Amygdala (tissue), 56 donors: ENCODE measurements around the gene SMC1B.
"Not testable (repeated sequence)": the region's sequence is repeated elsewhere in the genome, so short reads cannot be mapped to it uniquely, and the experiment has no call there.

Experiments
- DNase-seq, 56 donors: peaks; one replicate each; lab custom pipeline; 2025; lab: John Stamatoyannopoulos, UW

Gene SMC1B

DNA sequence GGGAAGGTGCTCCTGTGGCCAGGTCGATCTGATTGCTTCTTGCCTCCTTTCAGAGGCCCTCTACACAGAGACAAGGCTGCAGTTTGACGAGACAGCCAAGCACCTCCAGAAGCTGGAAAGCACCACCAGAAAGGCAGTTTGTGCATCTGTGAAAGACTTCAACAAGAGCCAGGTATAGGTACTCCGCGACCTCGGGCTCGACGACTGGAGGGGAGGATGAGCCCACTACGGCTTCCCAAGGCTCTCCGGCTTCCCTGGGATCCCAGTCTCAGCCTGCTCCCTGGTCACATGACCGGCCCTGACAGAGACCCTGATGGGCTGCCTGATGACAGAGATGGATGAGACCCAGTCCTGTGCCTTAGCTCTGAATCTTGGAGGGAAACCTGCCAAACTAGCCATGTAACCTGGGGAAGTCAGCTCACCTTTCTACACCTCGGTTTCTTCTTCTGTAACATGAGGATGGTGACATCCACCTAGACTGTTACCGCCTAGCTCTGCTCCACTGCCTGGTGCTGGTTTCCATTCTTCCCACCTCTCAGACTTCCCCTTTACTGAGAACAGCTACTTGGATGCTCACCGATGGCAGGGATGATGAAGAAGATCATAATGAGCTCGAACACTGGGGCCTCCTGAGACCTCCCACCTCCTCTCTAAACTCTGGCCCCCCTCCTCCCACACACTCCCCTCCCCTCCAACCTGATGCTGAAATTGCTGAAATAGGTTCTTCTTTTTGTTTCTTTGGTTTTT is 9.0 kb upstream of the SMC1B start:
- DNase-seq = no peak

DNA sequence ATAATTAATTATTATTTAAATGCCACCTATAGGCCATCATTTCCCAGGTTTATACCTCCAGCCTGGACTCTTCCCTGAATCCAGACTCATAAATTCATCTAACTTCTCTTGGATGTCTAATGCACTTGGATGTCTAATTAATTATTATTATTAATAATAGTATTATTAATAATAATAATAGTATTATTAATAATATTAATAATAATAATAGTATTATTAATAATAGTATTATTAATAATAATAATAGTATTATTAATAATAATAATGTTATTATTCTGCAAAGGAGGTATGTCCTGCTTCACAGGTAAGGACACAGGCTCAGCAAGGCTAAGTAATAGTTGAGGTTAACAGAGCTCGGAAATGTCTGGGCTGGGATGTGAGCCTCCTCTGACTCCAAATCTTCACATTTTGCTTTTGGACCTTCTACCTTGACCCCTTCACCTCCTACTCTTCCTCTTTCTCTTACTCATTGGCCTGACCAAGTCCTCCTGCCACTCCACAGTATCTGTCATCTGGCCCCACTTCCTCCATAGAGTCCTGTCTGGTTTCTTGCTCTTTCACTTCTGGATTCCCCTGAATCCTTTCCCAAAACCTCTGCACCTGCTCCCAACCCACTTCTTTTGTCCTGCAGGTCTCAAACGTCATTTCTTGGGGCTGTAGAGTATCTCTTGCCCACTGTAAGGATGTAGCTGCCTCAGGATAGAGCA is 8.1 kb upstream of the SMC1B start:
- DNase-seq = no peak

DNA sequence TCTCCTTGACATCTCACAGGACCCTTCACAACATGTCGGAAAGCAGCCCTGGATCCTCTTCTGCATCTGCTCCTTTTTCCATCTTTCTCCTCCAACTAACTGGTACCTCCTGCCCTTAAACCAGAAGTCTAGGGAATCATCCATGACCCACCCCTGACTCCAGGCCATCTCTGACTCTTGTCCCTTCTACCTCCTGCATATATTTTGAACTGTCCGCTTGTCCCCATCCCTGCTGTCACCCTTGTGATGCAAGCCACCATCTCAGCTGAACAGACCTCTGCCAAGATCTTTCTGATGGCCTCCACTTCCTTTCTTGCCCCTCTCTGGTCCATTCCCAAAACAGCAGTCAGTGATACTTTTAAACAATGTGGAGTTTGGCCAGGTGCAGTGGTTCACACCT is 7.1 kb upstream of the SMC1B start:
- DNase-seq = no peak

DNA sequence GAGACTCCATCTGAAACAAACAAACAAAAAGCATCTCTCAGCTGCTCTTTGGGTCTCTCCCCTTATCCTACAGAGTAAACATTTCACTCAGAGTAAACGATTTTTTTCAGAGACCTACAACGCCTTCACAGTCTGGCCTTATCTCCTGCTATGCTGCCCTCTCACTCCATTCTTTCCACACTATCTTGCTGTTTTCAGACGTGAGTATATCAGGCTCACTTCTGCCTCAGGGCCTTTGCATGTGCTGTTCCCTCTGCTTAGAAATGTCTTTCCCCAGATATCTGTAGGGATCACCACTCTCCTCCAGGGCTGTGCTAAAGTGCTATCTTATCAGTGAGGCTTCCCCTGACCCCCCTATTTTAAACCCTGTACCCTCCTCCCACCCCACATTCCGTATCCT is 6.6 kb upstream of the SMC1B start:
- no peak for DNase-seq

DNA sequence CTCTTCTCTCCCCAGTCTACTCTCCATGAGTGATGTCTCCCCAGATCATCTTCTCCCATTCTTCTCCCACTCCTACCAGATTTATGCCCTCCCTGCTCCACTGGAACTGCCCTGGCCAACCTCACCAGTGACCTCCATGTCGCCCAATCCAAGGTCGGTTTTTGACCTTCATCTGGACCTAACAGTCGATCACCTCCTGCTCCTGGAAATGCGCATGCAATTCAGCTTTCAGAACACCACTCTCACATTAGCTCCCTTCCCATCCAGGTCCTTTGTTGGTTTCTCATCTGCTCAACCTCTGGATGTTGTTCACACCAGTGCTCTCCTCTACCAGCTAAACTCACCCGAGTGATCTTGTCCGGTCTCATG is 5.4 kb upstream of the SMC1B start:
- no peak for DNase-seq

DNA sequence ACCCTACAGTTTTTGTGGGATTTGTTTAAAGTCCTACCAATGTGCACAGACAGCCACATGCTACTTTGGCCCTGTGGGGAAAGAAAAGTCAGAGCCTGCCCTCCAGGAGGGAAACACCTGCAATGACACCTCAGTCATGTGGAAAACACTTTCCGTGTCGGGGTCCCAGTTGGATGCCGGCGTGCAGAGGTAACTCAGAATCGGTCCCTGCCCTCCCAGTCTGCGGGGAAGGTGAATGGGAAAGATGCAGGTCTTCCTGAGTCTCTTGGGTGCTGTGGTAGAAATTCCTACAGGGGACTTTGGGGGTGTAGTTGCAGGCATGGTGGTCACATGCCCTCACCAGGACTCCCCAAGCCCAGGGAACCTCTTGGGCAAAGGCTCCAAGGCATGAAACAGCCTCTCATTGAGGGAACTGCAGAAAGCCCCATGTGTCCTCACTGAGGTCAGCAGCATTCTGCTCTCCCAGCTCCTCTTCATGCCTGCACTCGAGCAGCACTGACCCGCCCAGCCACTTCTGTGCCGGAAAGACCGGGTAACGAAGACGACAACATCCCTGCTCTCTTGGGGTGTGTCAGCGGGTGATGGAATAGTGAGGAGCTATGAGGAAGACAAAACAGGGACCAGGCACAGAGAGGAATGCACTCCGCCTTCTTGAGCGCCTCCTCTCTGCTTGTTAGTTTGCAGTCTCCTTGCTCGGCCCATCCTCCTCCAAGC is 4.8 kb upstream of the SMC1B start:
- DNase-seq = no peak

DNA sequence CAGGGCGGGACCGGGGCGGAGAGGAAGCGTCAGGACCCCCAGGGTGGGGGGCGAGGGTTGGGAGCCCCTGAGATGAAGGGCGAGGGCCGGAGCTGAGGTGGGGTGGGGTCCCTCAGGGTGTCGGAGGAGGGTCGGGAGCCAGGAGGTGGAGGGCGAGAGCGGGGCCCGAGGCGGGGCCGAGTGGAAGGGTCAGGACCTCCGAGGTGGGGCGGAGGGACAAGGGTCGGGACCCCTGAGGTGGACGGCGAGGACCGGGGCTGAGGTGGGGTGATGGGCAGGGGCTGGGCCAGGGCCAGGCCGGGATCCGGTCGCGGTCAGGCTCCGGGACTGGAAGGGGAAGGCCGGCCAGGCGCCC is 409 bp downstream of the SMC1B start:
- peak in 1 of 56 donors; percentile 45 for DNase-seq

DNA sequence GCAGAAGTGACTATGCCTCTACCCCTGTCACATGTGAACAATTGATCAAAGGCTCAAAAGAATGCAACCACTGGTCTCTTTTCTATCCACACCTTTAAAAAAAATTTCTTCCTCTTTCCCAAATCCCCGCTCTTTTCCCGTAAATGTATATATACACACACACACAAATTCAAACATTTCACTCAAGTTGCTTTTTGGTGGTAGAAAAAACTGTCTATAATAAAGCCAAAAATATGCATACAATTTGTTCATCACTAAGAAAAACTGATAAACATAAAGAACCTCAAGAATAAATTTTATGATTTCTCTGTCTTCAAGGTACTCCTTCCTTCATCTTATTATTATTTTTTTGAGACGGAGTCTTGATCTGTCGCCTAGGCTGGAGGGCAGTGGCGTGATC is 5.6 kb downstream of the SMC1B start:
- no peak for DNase-seq

DNA sequence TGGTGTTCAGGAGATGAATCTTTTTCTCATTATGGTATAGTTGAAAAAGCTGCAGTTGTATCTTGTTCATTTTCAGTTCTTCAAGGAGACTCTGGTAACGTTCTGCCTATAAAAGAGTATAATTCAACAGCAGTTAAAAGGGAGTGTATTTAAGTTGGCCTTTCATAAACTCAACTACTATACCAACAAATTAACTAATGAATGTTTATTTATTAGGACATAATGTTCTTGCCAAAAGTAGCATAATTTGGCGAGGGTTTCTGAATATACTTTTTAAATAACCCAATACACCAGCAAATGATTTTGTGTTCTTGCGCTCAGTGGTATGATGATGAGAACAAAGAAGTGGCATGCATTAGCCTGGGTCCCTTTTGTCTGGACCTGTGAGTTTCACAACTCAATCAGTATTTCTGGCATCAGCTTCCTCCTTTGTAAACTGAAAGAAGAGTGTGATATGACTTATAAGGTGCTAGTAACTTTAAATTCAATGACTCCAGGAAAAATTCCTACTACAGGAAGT is 10.9 kb downstream of the SMC1B start:
- no peak for DNase-seq

DNA sequence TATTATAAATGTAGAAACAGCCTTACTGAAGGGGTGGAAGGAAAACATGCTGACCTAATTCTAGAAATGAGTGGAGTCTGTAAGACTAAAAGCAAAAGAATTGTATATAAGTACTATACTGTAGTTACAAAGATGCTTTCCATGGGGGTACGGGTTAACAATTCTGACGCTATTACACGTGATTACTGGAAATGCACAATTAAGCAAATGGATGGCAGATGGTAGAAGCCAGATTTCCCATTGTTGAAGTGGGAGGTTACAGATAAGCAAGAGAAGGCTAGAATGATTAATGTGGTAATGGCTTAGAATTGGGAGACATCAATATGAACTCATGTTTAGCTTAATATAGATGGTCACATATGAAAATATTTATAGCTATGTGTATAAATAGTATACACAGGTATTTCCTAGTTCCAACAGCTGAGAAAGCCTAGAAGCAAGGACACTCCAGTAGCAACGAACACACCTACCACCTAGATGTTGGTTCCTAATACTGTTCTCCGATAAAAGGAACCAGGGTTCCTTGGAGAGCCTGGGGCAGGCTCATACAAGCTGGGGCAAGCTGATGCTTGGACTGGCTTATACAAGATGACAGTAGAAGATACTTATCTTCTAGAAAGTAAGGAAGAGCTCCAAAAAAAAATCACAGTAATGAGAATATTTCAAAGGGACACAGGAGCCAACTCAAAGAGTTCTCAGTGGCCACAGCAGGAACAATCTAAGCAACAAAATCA is 13.5 kb downstream of the SMC1B start:
- no peak for DNase-seq

DNA sequence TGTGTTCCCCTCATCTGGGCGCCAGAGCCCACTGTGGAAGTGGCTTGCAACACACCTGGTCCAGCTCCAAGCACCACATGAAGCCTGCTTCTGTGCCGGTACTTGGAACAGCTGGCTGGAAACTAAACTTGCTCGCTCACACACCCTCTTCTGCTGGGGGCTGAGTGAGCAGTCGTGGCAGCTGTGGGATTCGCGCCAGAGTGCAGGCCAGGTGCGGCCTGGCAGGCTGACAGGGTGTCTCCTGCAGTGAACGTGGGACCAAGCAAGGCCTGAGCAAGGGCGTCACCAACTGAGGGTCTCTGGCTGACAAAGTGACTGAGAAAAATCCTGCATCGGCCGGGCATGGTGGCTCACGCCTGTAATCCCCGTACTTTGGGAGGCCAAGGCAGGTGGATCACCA is 15.2 kb downstream of the SMC1B start:
- no peak for DNase-seq

DNA sequence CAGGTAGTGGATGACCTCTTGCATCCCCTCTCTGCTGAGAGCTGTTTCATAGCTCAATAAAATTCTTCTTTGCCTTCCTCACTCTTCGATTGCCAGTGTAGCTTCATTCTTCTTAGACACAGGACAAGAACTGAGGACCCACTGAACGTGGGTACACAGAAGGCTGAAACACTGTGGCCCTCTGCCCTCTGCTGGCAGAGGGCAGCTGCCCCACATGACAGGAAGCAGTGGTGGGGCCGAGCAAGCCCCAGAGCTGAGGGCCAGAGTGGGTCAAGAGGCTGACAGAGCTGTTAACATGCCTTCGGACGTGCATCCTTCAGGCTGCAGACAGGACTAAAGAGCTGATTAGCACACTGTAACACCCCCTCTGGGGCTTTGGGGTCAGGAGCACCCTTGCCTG is 15.6 kb downstream of the SMC1B start:
- no peak for DNase-seq

DNA sequence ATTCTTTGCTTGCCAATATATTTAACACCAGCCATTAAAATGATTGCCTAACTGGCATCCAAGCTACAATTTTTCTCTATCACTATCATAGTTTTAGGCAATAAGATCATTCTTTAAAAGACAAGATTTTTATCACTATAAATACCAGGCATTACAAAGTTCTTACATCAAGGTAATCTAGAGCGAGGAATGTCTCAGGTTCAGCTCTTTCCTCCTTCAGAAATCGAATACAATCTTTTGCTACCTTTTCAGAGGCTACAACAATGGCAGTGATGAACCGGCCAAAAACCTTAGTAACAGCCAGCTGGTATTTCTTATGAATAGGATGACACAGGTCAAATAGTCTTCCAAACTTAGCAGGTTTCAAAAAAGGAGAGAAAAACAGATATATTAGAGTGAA is 23.9 kb downstream of the SMC1B start:
- no peak for DNase-seq

DNA sequence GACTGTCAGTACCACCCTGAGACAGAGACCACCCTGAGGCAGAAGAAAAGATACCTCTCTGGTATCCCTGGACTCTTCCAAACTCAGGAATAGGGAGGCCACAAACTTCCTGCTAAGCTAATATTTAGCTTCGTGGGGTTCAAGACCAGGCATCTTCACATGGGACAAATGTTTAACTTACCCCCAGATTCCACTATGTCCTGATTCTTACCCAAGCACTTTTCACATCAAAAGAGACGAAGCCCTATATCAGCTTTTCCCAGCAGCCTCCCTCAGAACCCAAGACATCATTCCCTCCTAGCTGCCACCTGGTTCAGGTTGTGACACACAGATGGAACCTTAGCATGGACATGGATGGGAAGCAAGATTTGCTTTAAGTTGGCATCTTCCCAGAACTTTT is 32.1 kb downstream of the SMC1B start:
- DNase-seq = no peak

DNA sequence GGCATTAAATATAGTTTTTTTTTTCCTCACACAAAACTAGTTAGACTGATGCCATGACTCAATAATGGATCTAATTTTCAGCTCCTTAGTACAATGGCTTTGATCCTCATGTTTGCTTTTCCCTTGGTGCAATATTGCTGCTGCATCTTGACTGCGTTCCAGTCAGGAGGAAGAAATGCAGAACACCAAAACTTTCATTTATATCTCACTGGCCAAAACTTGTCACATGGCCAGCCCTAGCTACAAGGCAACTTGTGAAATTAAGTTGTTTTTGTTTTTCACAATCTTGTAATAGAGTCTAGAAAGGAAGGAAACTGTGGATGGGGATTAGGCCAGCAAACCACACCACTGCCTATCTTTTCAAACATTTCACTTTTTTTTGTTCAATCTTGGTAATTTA is 36.7 kb downstream of the SMC1B start:
- DNase-seq = no peak

DNA sequence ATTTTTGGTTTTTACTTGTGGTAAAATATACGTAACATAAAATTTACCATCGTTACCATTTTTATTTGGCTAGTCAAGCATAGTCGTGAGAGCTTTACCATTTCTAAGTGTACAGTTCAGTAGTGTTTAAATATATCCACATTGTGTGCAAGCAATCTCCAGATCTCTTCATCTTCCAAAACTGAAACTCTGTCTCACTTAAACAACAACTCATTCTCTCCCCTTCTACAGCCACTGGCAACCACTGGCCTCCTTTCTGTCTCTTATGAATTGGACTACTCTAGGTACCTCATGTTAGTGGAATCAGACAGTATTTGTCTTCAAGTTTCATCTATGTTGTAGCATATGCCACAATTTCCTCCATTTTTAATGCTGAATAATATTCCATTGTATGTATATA is 37.4 kb downstream of the SMC1B start:
- no peak for DNase-seq

DNA sequence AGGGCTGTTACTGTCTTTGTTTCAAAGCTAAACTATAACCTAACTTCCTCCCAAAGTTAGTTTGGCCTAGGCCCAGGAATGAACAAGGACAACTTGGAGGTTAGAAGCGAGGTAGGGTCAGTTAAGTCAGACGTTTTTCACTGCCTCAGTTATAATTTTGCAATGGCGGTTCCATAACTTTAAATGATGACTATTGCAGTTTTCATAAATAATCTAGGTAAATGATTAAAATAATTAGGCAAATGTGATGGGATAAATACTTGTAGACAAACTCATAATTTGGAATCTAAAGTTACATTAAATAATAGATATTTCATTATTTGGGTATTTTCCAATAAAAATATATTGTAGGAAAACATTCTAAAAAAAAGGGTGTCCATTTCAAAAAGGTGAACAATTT is 39.8 kb downstream of the SMC1B start:
- DNase-seq = not testable (repeated sequence)

DNA sequence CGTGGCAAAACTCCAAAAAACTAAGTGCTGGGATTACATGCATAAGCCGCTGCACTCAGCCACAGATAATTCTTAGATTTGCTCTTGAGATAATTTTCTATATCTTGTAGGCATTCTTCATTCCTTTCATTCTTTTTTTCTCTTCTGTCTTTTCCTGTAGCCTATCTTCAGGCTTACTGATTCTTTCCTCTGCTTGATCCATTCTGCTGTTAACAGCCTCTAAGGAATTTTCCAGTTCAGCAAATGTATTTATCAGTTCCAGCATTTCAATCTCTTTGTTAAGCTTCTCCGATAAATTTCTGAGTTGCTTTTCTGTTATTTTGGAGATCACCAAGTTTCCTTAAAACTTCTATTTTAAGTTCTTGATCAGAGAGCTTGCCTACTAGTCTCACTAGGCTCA is 46.7 kb downstream of the SMC1B start:
- DNase-seq = no peak

DNA sequence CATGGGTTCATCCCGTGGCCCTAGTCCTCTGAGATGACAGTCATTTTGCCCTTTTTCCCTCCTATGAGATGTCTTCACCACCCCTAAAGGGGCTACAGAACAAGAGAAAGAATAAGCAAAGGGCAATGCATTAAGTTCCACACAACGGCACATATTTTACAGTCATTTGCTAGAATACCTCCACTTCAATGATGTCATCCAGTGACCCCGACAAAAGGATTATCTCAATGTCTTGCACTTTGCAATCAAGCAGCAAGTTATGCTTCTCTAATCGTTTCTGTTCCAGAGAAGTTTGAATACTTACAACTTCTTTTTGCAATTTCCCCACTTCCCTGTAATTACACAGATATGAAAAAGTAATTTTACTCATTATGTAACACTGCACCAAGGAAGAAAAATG is 53.8 kb downstream of the SMC1B start:
- DNase-seq = no peak

DNA sequence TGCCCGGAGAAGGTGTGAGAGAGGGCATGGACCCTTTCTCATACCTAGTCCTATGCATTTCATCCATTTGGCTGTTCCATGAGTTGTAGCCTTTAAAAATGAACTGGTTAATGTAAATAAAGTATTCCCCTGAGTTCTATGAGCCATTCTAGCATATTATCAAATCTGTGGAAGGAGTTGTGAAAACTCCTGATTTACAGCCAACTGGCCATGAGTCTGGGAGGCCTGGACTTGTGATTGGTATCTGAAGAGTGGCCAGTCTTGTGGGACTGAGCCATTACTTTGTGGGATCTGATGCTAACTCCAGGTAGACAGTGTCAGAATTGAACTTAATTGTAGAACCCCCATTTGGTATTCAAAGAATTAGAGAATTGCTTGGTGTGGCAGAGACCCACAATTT is 55.3 kb downstream of the SMC1B start:
- no peak for DNase-seq

DNA sequence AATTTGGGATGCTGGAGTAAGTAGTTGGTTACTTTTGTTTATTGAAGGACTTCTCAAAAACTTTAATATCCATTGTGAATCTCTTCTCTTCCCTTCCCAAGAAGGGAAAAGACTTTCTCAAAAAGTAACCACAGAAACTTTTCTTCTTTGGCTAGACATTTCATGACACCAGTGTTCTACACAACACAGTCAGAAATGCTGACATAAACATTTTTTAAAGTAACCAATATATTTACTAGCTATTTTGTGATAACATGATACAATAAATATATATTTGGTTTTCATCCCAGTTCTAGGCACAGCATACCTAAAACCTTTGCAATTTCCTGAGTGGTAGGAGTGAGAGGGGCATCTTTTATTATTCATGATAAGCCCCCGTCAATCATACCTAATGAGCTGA is 55.9 kb downstream of the SMC1B start:
- DNase-seq = no peak
